Spleen (tissue), 7 donors: ENCODE measurements around the gene CLIC5.

ENCODE experiments used
- CTCF ChIP-seq, 11 experiments: fragments of 200-600 bp in 7 of 11; fragments of 450-650 bp in 4 of 11; sonication (generic) in 4 of 11; IDR thresholded peaks in 8 of 11; conservative IDR thresholded peaks in 3 of 11; 1 replicate in 7 of 11; 2 replicates in 4 of 11; pipeline versions ENCODE4 v1.4.0 to v1.8.0; 2016 to 2021; ENCODE audit warnings: antibody characterized with exemption in 11 of 11, inconsistent platforms in 4 of 11, mild to moderate bottlenecking in 1 of 11
- POLR2A ChIP-seq, 3 donors: fragments of 450-650 bp; IDR thresholded peaks; one replicate each; pipeline ENCODE4 v1.5.1; 2017; ENCODE audit warnings: antibody characterized with exemption in 3 of 3, mild to moderate bottlenecking in 1 of 3
- POLR2AphosphoS5 ChIP-seq, 3 donors: sonication (generic); formaldehyde crosslinking; IDR thresholded peaks; one replicate each; pipeline ENCODE4 v1.5.1; 2017; ENCODE audit warnings: antibody characterized with exemption in 3 of 3
- donor health status: DM: no; HTN: no; CAD: no; lungs with moderate emphysema.
- donor health status: DM: no; HTN: no; CAD: no.
- donor health status: DM: no; HTN: no; CAD: no.

DNA sequence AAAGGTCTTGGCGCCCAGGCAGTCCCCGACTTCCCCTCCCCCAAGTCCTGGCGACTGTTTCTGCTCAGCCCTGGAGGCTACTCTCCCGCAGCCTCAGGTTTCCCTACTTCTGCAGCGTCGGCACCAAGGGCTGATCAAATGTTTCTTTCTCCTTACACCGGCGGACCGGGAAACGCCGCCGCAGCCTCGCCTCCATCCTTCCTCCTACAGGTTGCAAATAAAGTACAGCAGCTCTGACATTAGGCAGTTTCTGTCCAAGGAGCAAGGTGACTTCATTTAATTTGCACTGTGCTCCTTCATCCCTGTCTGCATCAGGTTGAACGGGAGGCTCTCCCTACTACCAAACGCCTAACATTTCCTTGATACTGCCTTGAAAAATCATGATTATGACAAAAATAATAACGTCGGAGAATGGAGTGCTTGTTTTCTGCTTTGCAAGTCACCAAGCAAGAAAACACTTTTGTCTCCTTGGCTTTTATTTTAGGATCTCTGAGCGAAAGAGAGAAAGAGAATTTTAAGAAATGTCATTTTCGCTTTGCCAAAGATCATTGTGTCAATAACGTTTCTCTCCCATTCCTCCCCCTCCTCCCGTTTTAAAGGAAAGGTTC, 1.0 kb downstream of the CLIC5 start:
- TF ChIP-seq POLR2AphosphoS5 (IDR thresholded peaks at IDR 0.05) (no peak), CTCF (IDR thresholded peaks at IDR 0.05 in 8 of 11, conservative IDR thresholded peaks at IDR 0.05 in 3 of 11) (no peak), POLR2A (IDR thresholded peaks at IDR 0.05) (no peak)
